Neural cell (in vitro differentiated cells): ENCODE results near the gene TBC1D8. TPM values are rescaled to one million over a fixed set of nuclear protein-coding genes. Genes with fewer than 3 reads are reported as not detected.

ENCODE experiments used
- H2AFZ ChIP-seq: fragments of 200-600, 300-800 bp; sonication (generic), shearing (Covaris generic); 2 replicates; pipeline ENCODE4 v1.6.0; 2014; ENCODE audit warnings: low read depth, mild to moderate bottlenecking, antibody characterized with exemption, low read length, moderate library complexity
- H3F3A ChIP-seq: fragments of 200-600 bp; shearing (Covaris generic); 2 replicates; pipeline ENCODE4 v1.6.1; 2016; ENCODE audit warnings: mild to moderate bottlenecking, moderate library complexity, mixed read lengths, antibody characterized with exemption, low read length; ENCODE audit not compliant: insufficient read depth, poor library complexity, severe bottlenecking
- H3K27ac ChIP-seq: fragments of 200-600, 300-800 bp; sonication (generic), shearing (Covaris generic); 2 replicates; pipeline ENCODE4 v1.5.1; 2014; ENCODE audit warnings: mild to moderate bottlenecking, low read length, moderate library complexity
- H3K27me3 ChIP-seq: fragments of 300-800, 200-600 bp; sonication (generic), shearing (Covaris generic); 2 replicates; pipeline ENCODE4 v1.6.0; 2014; ENCODE audit warnings: mild to moderate bottlenecking, low read depth, low read length, moderate library complexity; ENCODE audit not compliant: insufficient read depth
- H3K36me3 ChIP-seq: fragments of 300-800, 200-600 bp; sonication (generic), shearing (Covaris generic); 2 replicates; pipeline ENCODE4 v1.5.1; 2014; ENCODE audit warnings: mild to moderate bottlenecking, antibody characterized with exemption, low read length, moderate library complexity; ENCODE audit not compliant: insufficient read depth
- H3K4me2 ChIP-seq: fragments of 300-800, 200-600 bp; sonication (generic), shearing (Covaris generic); 2 replicates; pipeline ENCODE4 v1.6.0; 2014; ENCODE audit warnings: mild to moderate bottlenecking, low read length
- H3K4me3 ChIP-seq: fragments of 300-800, 200-600 bp; sonication (generic), shearing (Covaris generic); 2 replicates; pipeline ENCODE4 v1.5.1; 2014; ENCODE audit warnings: mild to moderate bottlenecking, low read length, moderate library complexity
- H3K79me2 ChIP-seq: fragments of 200-600 bp; shearing (Covaris generic); replicated peaks from 2 replicates; pipeline ENCODE4 v1.6.0; 2014; ENCODE audit warnings: mild to moderate bottlenecking, low read length, moderate library complexity; ENCODE audit not compliant: insufficient read depth
- H3K9ac ChIP-seq: fragments of 300-800, 200-600 bp; sonication (generic), shearing (Covaris generic); 2 replicates; pipeline ENCODE4 v1.6.1; 2016; ENCODE audit warnings: mild to moderate bottlenecking, low read length, mixed read lengths
- H3K9me2 ChIP-seq: fragments of 200-600 bp; shearing (Covaris generic); 2 replicates; pipeline ENCODE4 v1.6.1; 2016; ENCODE audit warnings: mild to moderate bottlenecking, low read length, mixed read lengths; ENCODE audit not compliant: insufficient read depth
- H3K9me3 ChIP-seq: fragments of 200-600, 300-800 bp; sonication (generic), shearing (Covaris generic); 2 replicates; pipeline ENCODE4 v1.6.1; 2016; ENCODE audit warnings: mild to moderate bottlenecking, mixed run types, low read length, moderate library complexity, mixed read lengths
- H4K20me1 ChIP-seq: fragments of 200-600 bp; shearing (Covaris generic); 2 replicates; pipeline ENCODE4 v1.6.1; 2016; ENCODE audit warnings: mild to moderate bottlenecking, mixed run types; ENCODE audit not compliant: insufficient read depth
- CTCF ChIP-seq: fragments of 450-650 bp; IDR thresholded peaks from 2 replicates; pipeline ENCODE4 v1.5.1; 2014; ENCODE audit warnings: antibody characterized with exemption, mild to moderate bottlenecking, moderate library complexity; ENCODE audit not compliant: poor library complexity, severe bottlenecking
- EP300 ChIP-seq: fragments of 450-650 bp; conservative IDR thresholded peaks from 2 replicates; pipeline ENCODE4 v1.6.1; 2014; ENCODE audit warnings: antibody characterized with exemption, mild to moderate bottlenecking, moderate library complexity; ENCODE audit not compliant: poor library complexity, severe bottlenecking
- EZH2 ChIP-seq: fragments of 200-600, 300-800 bp; shearing (Covaris generic), sonication (generic); IDR thresholded peaks from 2 replicates; pipeline ENCODE4 v1.6.1; 2014; ENCODE audit warnings: antibody characterized with exemption, low read length, borderline replicate concordance, mild to moderate bottlenecking; ENCODE audit not compliant: insufficient read depth, poor library complexity, severe bottlenecking
- MXI1 ChIP-seq: fragments of 450-650 bp; conservative IDR thresholded peaks from 2 replicates; pipeline ENCODE4 v1.6.1; 2014; ENCODE audit warnings: antibody characterized with exemption, mild to moderate bottlenecking; ENCODE audit not compliant: poor library complexity, severe bottlenecking
- POLR2AphosphoS5 ChIP-seq: IDR thresholded peaks from 2 replicates; pipeline ENCODE4 v1.6.1; 2012
- RAD21 ChIP-seq: fragments of 450-650 bp; conservative IDR thresholded peaks from 2 replicates; pipeline ENCODE4 v1.6.1; 2014; ENCODE audit warnings: antibody characterized with exemption, mild to moderate bottlenecking, moderate library complexity
- REST ChIP-seq: IDR thresholded peaks from 2 replicates; pipeline ENCODE4 v1.6.1; 2012; ENCODE audit warnings: borderline replicate concordance
- SMC3 ChIP-seq: fragments of 450-650 bp; conservative IDR thresholded peaks from 2 replicates; pipeline ENCODE4 v1.6.1; 2014; ENCODE audit warnings: antibody characterized with exemption, mild to moderate bottlenecking, moderate library complexity; ENCODE audit not compliant: poor library complexity
- TAF1 ChIP-seq: IDR thresholded peaks from 2 replicates; pipeline ENCODE4 v1.6.1; 2012; ENCODE audit warnings: low read depth
- polyA plus RNA-seq: library from polyadenylated mRNA; depleted of rRNA; stranded (reverse); fragments of >200 nt; gene quantifications from 2 replicates; pipeline ENCODE4 v1.2.3, GENCODE V29; 2014

TBC1D8 gene
- polyA plus RNA-seq, 1 donor from 2014 or later: 5.3 TPM

GRCh38 chr2:100988630-100989417 lies 162.4 kb downstream of the TBC1D8 start:
- no peak overlapping the region for H3K27ac ChIP-seq
- H3K4me3 ChIP-seq: no peak overlapping the region
- no peak overlapping the region for H3K9ac ChIP-seq
- no peaks in the 10 kb centered on the region for H3K9me3 ChIP-seq
- no peak for TF ChIP-seq MXI1
- no peak for TF ChIP-seq EZH2
- no peak for TF ChIP-seq CTCF
- no peak for TF ChIP-seq POLR2AphosphoS5
- no peak for TF ChIP-seq RAD21
- no peak for TF ChIP-seq REST
- H4K20me1 ChIP-seq: no peaks in the 10 kb centered on the region
- H3K9me2 ChIP-seq: no peaks in the 10 kb centered on the region
- H3F3A ChIP-seq: no peaks in the 10 kb centered on the region
- H3K79me2 ChIP-seq: no peaks in the 10 kb centered on the region
- H3K36me3 ChIP-seq: no peaks in the 10 kb centered on the region
- no peak overlapping the region for H3K4me2 ChIP-seq
- no peak overlapping the region for H2AFZ ChIP-seq
- H3K27me3 ChIP-seq: no peaks in the 10 kb centered on the region

- no peaks in the 10 kb centered on the region for H3K36me3 ChIP-seq
- H3K4me2 ChIP-seq: no peak overlapping the region
- no peaks in the 10 kb centered on the region for H3K9me2 ChIP-seq
- H3K27me3 ChIP-seq: no peaks in the 10 kb centered on the region
- H3K27ac ChIP-seq: no peak overlapping the region
- H3K9ac ChIP-seq: no peak overlapping the region
- no peaks in the 10 kb centered on the region for H3K9me3 ChIP-seq
- no peaks in the 10 kb centered on the region for H3K79me2 ChIP-seq
- H2AFZ ChIP-seq: no peak overlapping the region
- no peaks in the 10 kb centered on the region for H3F3A ChIP-seq
- no peaks in the 10 kb centered on the region for H4K20me1 ChIP-seq
- H3K4me3 ChIP-seq: no peak overlapping the region
- TF ChIP-seq TAF1 (no peak), SMC3 (no peak), REST (no peak), RAD21 (no peak), MXI1 (no peak), EZH2 (no peak), POLR2AphosphoS5 (no peak), EP300 (no peak), CTCF (no peak)
Measured at GRCh38 chr2:100987974-100988373, 163.2 kb downstream of the TBC1D8 start.
